Astrocyte of the spinal cord (primary cell): Measurements from ENCODE around the gene WDR1.
A peak's percentile ranks its signal among the peaks of the same experiment; 100 is the strongest.

ENCODE experiments used
- DNase-seq: peaks from one replicate; pipeline ENCODE4 v3.0.0; 2011; ENCODE audit warnings: low read depth, low spot score
- H3K4me3 ChIP-seq: 2 replicates; pipeline ENCODE4 v1.5.1; 2011; ENCODE audit warnings: low read depth, mild to moderate bottlenecking, low read length, moderate library complexity
- in situ Hi-C: cut with HindIII; loops from 2 replicates; pipeline ENCODE4 v1.10.0; 2017; ENCODE audit warnings: low sequenced_read_pairs
- TF ChIP-seq, protein P1 (sequence below): IDR thresholded peaks from 2 replicates; pipeline ENCODE4 v1.5.1; 2012; ENCODE audit warnings: low read depth, mild to moderate bottlenecking, low read length, inconsistent platforms

WDR1 gene

DNA sequence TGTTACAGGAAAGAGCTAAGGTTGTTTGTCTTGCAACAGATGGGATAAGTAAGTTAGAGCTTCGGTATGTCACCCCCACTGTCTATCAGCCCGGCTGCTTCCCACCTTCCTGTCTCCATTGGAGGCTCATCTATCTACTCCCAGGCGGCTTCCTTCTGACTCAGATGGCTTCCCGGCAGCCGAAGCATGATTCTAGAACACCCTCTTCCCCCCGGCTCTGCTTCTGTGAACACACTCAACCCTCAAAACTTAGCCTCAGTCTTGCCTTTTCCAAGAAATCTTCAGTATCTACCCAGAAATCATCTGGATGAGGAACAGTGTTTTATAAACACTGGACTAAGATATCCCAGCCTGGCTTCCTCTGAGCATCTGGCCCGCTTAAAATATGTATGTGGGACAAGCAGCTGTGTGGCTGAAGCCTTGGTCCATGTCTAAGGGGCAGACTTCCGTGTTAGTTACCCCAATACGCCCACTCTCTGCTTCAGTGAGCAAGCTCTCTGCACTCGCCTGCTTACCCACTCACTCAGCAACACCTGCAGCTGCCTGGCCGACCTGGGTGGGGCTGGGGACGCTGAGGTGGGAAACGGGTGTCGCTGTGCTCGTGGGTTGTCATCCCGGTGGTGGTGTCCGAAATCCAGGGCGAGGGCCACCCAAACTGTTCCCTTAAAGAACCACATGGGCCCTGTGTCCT, 83.3 kb downstream of the WDR1 start:
- in situ Hi-C loops, result no loop called here
- H3K4me3 ChIP-seq, result no peak overlapping the region
- TF ChIP-seq, protein P1, sequence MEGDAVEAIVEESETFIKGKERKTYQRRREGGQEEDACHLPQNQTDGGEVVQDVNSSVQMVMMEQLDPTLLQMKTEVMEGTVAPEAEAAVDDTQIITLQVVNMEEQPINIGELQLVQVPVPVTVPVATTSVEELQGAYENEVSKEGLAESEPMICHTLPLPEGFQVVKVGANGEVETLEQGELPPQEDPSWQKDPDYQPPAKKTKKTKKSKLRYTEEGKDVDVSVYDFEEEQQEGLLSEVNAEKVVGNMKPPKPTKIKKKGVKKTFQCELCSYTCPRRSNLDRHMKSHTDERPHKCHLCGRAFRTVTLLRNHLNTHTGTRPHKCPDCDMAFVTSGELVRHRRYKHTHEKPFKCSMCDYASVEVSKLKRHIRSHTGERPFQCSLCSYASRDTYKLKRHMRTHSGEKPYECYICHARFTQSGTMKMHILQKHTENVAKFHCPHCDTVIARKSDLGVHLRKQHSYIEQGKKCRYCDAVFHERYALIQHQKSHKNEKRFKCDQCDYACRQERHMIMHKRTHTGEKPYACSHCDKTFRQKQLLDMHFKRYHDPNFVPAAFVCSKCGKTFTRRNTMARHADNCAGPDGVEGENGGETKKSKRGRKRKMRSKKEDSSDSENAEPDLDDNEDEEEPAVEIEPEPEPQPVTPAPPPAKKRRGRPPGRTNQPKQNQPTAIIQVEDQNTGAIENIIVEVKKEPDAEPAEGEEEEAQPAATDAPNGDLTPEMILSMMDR, result no peak
- peak; percentile 16 for DNase-seq

DNA sequence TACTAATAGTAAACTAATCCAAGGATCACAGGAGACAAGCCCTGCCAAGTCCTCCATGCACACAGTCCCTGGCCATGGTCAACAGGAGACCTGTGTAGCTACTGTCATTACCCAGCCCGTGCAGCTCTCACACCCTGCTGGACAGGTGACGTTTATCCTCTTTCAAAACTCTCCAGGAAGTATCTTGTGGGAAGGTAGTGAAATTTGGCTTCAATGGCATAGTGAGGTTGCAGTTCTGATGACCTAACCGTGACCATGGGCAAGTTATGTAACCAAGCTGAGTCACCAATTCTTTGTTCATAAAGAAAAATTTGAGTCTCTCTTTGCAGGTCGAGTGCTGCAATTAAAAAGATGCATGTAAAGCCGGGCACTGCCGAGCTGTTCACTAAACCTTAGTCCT, 84.0 kb downstream of the WDR1 start:
- in situ Hi-C loops, result no loop called here
- H3K4me3 ChIP-seq, result no peak overlapping the region
- DNase-seq, result no peak
- TF ChIP-seq, protein P1, result no peak

DNA sequence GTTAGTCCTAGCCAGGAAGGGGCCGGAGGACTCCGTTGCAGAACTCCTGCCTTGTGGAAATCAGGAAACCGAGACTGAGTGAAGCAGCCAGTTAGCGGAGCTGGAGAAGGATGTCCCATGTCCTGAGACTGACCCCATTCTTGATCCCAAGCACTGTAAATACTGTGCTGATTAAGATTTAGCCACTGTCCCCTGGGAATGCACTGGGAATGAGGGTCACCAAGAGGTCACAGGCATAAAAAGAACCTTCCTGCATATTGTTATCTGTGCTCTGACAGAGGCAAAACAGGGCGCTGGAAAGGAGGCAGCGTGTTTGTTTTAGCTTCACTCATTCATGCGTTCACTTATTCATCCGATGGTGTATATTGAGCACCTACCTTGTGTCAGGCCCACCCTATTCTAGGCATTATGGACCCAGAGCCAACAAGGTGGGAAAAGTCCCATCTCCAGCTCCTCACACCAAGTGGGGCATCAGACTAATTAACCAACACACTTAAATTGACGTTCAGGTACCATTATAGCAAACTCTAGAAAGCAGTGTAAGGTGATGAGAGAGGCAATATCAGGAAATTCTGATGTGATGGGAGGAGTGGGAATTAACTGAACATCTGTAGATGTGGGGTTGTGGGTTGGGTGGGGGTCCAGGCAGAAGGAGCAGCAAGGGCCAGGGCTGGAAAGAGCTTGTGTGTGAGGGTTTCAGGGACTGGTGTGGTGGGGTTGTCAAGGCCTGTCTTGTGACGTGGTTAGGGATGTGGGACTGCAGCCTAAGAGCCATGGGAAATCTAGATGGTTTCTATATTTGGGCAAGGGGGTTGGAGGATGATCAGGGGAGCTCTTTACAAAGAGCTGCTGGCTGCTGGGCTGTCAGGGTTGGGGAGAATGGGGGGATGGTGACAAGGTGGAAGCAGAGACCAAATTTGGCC, 84.7 kb downstream of the WDR1 start:
- no peak overlapping the region for H3K4me3 ChIP-seq
- DNase-seq, result no peak
- in situ Hi-C loops, result no loop called here
- TF ChIP-seq, protein P1, result no peak

DNA sequence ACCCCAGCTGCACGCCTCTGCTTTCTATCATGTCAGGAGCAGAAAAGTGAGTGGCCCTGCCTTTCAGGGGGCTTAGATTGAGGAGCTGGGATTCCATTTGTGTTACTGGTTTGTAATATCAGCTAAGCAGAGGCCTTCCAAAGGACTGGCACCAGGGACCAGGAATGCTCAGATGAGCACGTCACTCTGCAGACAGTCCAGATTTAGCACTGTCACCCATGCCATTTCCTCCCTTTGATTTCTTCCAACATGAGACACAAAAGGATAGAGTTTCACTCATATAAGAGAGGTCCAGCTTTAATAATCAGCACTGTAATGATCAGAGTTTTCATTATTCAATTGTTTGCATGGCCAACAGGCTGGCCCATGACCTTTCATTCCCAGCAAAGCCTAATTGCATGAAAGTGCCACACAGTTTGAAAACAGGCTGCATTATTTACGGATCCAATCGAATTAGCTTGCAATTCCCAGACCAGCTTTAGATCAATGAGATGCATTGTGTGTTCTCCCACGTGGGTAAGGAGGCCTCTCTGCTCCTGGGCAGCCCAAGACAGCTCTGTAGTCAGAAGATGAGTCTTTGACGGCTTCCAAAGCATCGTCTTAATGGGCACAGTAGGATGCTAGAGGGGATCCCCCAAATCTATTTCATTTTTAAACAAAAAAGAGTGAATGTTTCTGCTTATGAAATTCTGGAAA, 85.5 kb downstream of the WDR1 start:
- in situ Hi-C loops, result no loop called here
- TF ChIP-seq, protein P1, result no peak
- H3K4me3 ChIP-seq, result no peak overlapping the region
- DNase-seq, result no peak

DNA sequence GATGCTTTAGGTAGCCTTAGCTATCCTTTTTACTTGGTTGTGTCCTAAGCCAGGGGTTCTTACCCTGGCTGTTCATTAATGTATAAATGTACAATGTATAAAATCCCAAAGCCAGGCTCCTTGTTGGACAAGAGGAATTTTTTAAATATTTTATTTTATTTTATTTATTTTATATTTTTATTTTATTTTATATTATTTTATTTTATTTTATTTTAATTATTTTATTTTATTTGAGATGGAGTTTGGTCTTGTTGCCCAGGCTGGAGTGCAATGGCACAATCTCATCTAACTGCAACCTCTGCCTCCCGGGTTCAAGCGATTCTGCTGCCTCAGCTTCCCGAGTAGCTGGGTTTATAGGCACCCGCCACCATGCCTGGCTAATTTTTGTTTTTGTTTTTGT, 87.2 kb downstream of the WDR1 start:
- TF ChIP-seq, protein P1, result no peak
- in situ Hi-C loops, result no loop called here
- DNase-seq, result no peak
- no peak overlapping the region for H3K4me3 ChIP-seq

DNA sequence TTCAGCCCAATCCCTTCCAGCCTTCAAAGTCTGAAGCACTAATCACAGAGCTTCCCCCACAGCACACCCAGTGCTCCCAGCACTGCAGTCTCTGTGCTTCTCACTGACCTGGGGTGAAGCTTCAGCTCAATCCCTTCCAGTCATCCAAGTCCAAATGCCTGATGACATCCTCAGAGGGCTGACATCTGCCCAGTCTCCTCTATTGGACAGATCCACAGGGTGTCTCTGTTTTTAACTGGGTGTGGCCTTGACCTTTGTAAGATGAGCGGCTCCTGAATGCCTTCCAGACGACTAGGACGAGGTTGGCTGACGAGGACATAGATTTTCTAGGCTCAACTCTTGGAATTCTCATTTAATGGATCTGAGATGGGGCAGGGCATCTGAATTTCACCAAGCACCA, 87.7 kb downstream of the WDR1 start:
- in situ Hi-C loops, result no loop called here

More for the DNA sequence above, 87.7 kb downstream of the WDR1 start:
- TF ChIP-seq, protein P1, result no peak
- no peak for DNase-seq
- H3K4me3 ChIP-seq, result no peak overlapping the region
